ENCODE results near the gene SORCS2.
A peak's percentile ranks its signal among the peaks of the same experiment; 100 is the strongest.

Gene SORCS2

GRCh38 chr4:7532043-7532442 is 339.7 kb downstream of the SORCS2 start:
- no peak for DNase-seq (ENCODE audit: low spot score)

GRCh38 chr4:7533267-7533666 is 340.9 kb downstream of the SORCS2 start:
- no peak for DNase-seq (ENCODE audit: low spot score)

- DNase-seq (ENCODE audit: low spot score) = no peak
These were observed 342.8 kb downstream of the SORCS2 start for GRCh38 chr4:7535094-7535493.

- DNase-seq (ENCODE audit: low spot score) = no peak
These were observed 343.3 kb downstream of the SORCS2 start for GRCh38 chr4:7535619-7536018.

- no peak for DNase-seq (ENCODE audit: low spot score)
These were observed 344.5 kb downstream of the SORCS2 start for GRCh38 chr4:7536876-7537275.

- no peak for DNase-seq (ENCODE audit: low spot score)
These were observed 345.6 kb downstream of the SORCS2 start for GRCh38 chr4:7537853-7538400.

- no peak for DNase-seq (ENCODE audit: low spot score)
These were observed 346.2 kb downstream of the SORCS2 start for GRCh38 chr4:7538518-7538917.

- DNase-seq (ENCODE audit: low spot score) = no peak
These were observed 346.8 kb downstream of the SORCS2 start for GRCh38 chr4:7539186-7539585.

- DNase-seq (ENCODE audit: low spot score) = peak; percentile 23
These were observed 347.3 kb downstream of the SORCS2 start for GRCh38 chr4:7539659-7540058.

- no peak for DNase-seq (ENCODE audit: low spot score)
These were observed 347.9 kb downstream of the SORCS2 start for GRCh38 chr4:7540206-7540605.

- DNase-seq (ENCODE audit: low spot score) = no peak
These were observed 348.5 kb downstream of the SORCS2 start for GRCh38 chr4:7540654-7541413.

GRCh38 chr4:7541414-7541810 is 349.1 kb downstream of the SORCS2 start:
- DNase-seq (ENCODE audit: low spot score) = no peak

- DNase-seq (ENCODE audit: low spot score) = no peak
These were observed 350.4 kb downstream of the SORCS2 start for GRCh38 chr4:7542781-7543180.

- DNase-seq (ENCODE audit: low spot score) = no peak
These were observed 353.9 kb downstream of the SORCS2 start for GRCh38 chr4:7546152-7546808.

- no peak for DNase-seq (ENCODE audit: low spot score)
These were observed 354.6 kb downstream of the SORCS2 start for GRCh38 chr4:7546809-7547367.

- no peak for DNase-seq (ENCODE audit: low spot score)
These were observed 355.2 kb downstream of the SORCS2 start for GRCh38 chr4:7547368-7548040.

- no peak for DNase-seq (ENCODE audit: low spot score)
These were observed 357.5 kb downstream of the SORCS2 start for GRCh38 chr4:7549866-7550265.

GRCh38 chr4:7552466-7552865 is 360.1 kb downstream of the SORCS2 start:
- no peak for DNase-seq (ENCODE audit: low spot score)

GRCh38 chr4:7553280-7553679 is 360.9 kb downstream of the SORCS2 start:
- no peak for DNase-seq (ENCODE audit: low spot score)

GRCh38 chr4:7554905-7555304 is 362.6 kb downstream of the SORCS2 start:
- no peak for DNase-seq (ENCODE audit: low spot score)

GRCh38 chr4:7556558-7556957 is 364.2 kb downstream of the SORCS2 start:
- DNase-seq (ENCODE audit: low spot score) = no peak

GRCh38 chr4:7557456-7557855 is 365.1 kb downstream of the SORCS2 start:
- DNase-seq (ENCODE audit: low spot score) = peak; percentile 13

- DNase-seq (ENCODE audit: low spot score) = no peak
These were observed 366.1 kb downstream of the SORCS2 start for GRCh38 chr4:7558436-7558835.

Measured in kidney capillary endothelial cell (primary cell).